ENCODE data around the gene MTOR.

GRCh38 chr1:11253226-11253625, 9.1 kb downstream of the MTOR start:
- TF ChIP-seq POLR2A (IDR thresholded peaks at IDR 0.05) (no peak), CTCF (IDR thresholded peaks at IDR 0.05) (no peak)

All from right lobe of liver (tissue), 4 donors.